Liver (tissue), 9 donors: Measurements from ENCODE around the gene ADAMTS14. TPM values are rescaled to one million over a fixed set of nuclear protein-coding genes. Genes with fewer than 3 reads are reported as not detected.

Experiments used
- DNase-seq: peaks from one replicate; pipeline ENCODE4 v3.0.0-alpha.2; 2017; ENCODE audit warnings: low spot score
- H3K27ac ChIP-seq, 2 donors: one replicate each; pipeline ENCODE4 v1.7.0; 2013; ENCODE audit warnings: inconsistent platforms in 2 of 2, low read length in 2 of 2, control low read depth in 1 of 2, low read depth in 1 of 2, mild to moderate bottlenecking in 1 of 2
- H3K27me3 ChIP-seq, 4 donors: one replicate each; pipeline versions ENCODE4 v1.6.1 to v1.7.0; 2013; ENCODE audit warnings: low read length in 3 of 4, inconsistent platforms in 1 of 4, mild to moderate bottlenecking in 1 of 4, moderate library complexity in 1 of 4; ENCODE audit not compliant: control insufficient read depth in 4 of 4, insufficient read depth in 4 of 4
- H3K36me3 ChIP-seq, 4 donors: one replicate each; pipeline versions ENCODE4 v1.6.1 to v1.7.0; 2013; ENCODE audit warnings: low read length in 3 of 4, mild to moderate bottlenecking in 3 of 4, low read depth in 1 of 4, moderate library complexity in 1 of 4; ENCODE audit not compliant: control insufficient read depth in 4 of 4, insufficient read depth in 3 of 4
- H3K4me1 ChIP-seq, 4 donors: one replicate each; pipeline versions ENCODE4 v1.6.1 to v1.7.0; 2013; ENCODE audit warnings: low read length in 3 of 4, mild to moderate bottlenecking in 3 of 4, moderate library complexity in 1 of 4; ENCODE audit not compliant: control insufficient read depth in 4 of 4, insufficient read depth in 4 of 4
- H3K4me3 ChIP-seq, 3 donors: one replicate each; pipeline versions ENCODE4 v1.6.1 to v1.7.0; 2013; ENCODE audit warnings: low read length in 3 of 3, control low read depth in 1 of 3, low read depth in 1 of 3, mild to moderate bottlenecking in 1 of 3
- H3K9ac ChIP-seq, 2 donors: one replicate each; pipeline ENCODE4 v1.7.0; 2013; ENCODE audit warnings: low read length in 2 of 2, mild to moderate bottlenecking in 2 of 2, moderate library complexity in 2 of 2, control low read depth in 1 of 2, low read depth in 1 of 2
- H3K9me3 ChIP-seq, 4 donors: one replicate each; pipeline versions ENCODE4 v1.6.1 to v1.7.0; 2013; ENCODE audit warnings: low read length in 3 of 4; ENCODE audit not compliant: control insufficient read depth in 4 of 4
- CTCF ChIP-seq: fragments of 150-350 bp; IDR thresholded peaks from 2 replicates; pipeline ENCODE4 v1.5.1; 2017; ENCODE audit warnings: improper control_type of control experiment, low read depth, low read length; ENCODE audit not compliant: missing input control
- EGR1 ChIP-seq, 2 donors: IDR thresholded peaks; 2 replicates each; pipeline ENCODE4 v1.6.1; 2016 to 2018; ENCODE audit warnings: antibody characterized with exemption in 2 of 2, low read depth in 2 of 2
- FOXA1 ChIP-seq: IDR thresholded peaks from 2 replicates; pipeline ENCODE4 v1.6.1; 2016; ENCODE audit warnings: antibody characterized with exemption
- FOXA2 ChIP-seq: IDR thresholded peaks from 2 replicates; pipeline ENCODE4 v1.6.1; 2016; ENCODE audit warnings: antibody characterized with exemption
- GABPA ChIP-seq, 2 donors: IDR thresholded peaks in 1 of 2; conservative IDR thresholded peaks in 1 of 2; 2 replicates each; pipeline ENCODE4 v1.6.1; 2016; ENCODE audit warnings: antibody characterized with exemption in 2 of 2, mild to moderate bottlenecking in 1 of 2, moderate library complexity in 1 of 2
- HNF4A ChIP-seq, 2 donors: conservative IDR thresholded peaks; 2 replicates each; pipeline ENCODE4 v1.6.1; 2016; ENCODE audit warnings: antibody characterized with exemption in 2 of 2, mild to moderate bottlenecking in 2 of 2
- HNF4G ChIP-seq: IDR thresholded peaks from 2 replicates; pipeline ENCODE4 v1.6.1; 2016; ENCODE audit warnings: antibody characterized with exemption
- JUND ChIP-seq, 2 donors: IDR thresholded peaks; 2 replicates each; pipeline ENCODE4 v1.6.1; 2016; ENCODE audit warnings: antibody characterized with exemption in 2 of 2
- MAX ChIP-seq: IDR thresholded peaks from 2 replicates; pipeline ENCODE4 v1.6.1; 2016; ENCODE audit warnings: antibody characterized with exemption
- NR2F2 ChIP-seq: IDR thresholded peaks from 2 replicates; pipeline ENCODE4 v1.6.1; 2016; ENCODE audit warnings: antibody characterized with exemption
- RAD21 ChIP-seq, 2 donors: IDR thresholded peaks; 2 replicates each; pipeline ENCODE4 v1.6.1; 2016; ENCODE audit warnings: antibody characterized with exemption in 2 of 2, mild to moderate bottlenecking in 2 of 2
- RXRA ChIP-seq, 2 donors: IDR thresholded peaks; 2 replicates each; pipeline ENCODE4 v1.6.1; 2017 to 2018; ENCODE audit warnings: antibody characterized with exemption in 2 of 2, mild to moderate bottlenecking in 1 of 2
- SP1 ChIP-seq: IDR thresholded peaks from 2 replicates; pipeline ENCODE4 v1.6.1; 2018; ENCODE audit warnings: antibody characterized with exemption, mild to moderate bottlenecking
- TAF1 ChIP-seq: conservative IDR thresholded peaks from 2 replicates; pipeline ENCODE4 v1.6.1; 2016; ENCODE audit warnings: antibody characterized with exemption, mild to moderate bottlenecking
- YY1 ChIP-seq: IDR thresholded peaks from 2 replicates; pipeline ENCODE4 v1.6.1; 2016; ENCODE audit warnings: antibody characterized with exemption, mild to moderate bottlenecking
- ZBTB33 ChIP-seq: IDR thresholded peaks from 2 replicates; pipeline ENCODE4 v1.6.1; 2016; ENCODE audit warnings: antibody characterized with exemption
- WGBS: extraction: QIAGEN DNeasy Blood & Tissue Kit; methylation state at CpG from one replicate; pipeline ENCODE4 v1.1.7; 2013; 5-methylcytosine and 5-hydroxymethylcytosine counted together
- polyA plus RNA-seq, 2 donors: library from polyadenylated mRNA; stranded (reverse) in 1 of 2; unstranded in 1 of 2; fragments of 200-250 nt in 1 of 2; fragments of >200 nt in 1 of 2; fragmentation: Nextera tagmentation in 1 of 2; extraction: Ambion mirVana in 1 of 2; gene quantifications; one replicate each; pipeline versions ENCODE4 v1.2.1 to v1.2.3, GENCODE V29; 2013 to 2015
- total RNA-seq, 2 donors: library from RNA; depleted of rRNA; stranded (reverse); fragments of >200 nt; gene quantifications; one replicate each; pipeline ENCODE4 v1.2.3, GENCODE V29; 2014
- donor health status: healthy.
- donor health status: healthy.
- donor health status: healthy.
- donor health status: healthy.
- donor health status: healthy.

Gene ADAMTS14
- total and polyA plus RNA-seq, 4 donors, result 0.09 to 0.33 (median 0.13) TPM

GRCh38 chr10:70674560-70675495 lies 2.5 kb downstream of the ADAMTS14 start:
- H3K27me3 ChIP-seq, result peaks cover 0 to 3% (median 2%) of the 10 kb centered on the region in 4 donors
- H3K27ac ChIP-seq, result no peak overlapping the region
- WGBS, result 86% methylated on average over 24 of the region's 24 CpGs
- H3K4me1 ChIP-seq, result peaks cover 3 to 11% (median 6%) of the 10 kb centered on the region in 4 donors
- TF ChIP-seq HNF4A (conservative IDR thresholded peaks at IDR 0.05), result no peak
- TF ChIP-seq YY1, result no peak
- no peak for TF ChIP-seq TAF1
- no peak for TF ChIP-seq ZBTB33
- no peak for TF ChIP-seq NR2F2
- TF ChIP-seq HNF4G, result no peak
- no peak for TF ChIP-seq CTCF
- no peak for TF ChIP-seq MAX
- no peak for TF ChIP-seq GABPA (IDR thresholded peaks at IDR 0.05 in 1 of 2, conservative IDR thresholded peaks at IDR 0.05 in 1 of 2)
- no peak for TF ChIP-seq FOXA1
- TF ChIP-seq FOXA2, result no peak
- no peaks in the 10 kb centered on the region for H3K36me3 ChIP-seq
- no peak overlapping the region for H3K4me3 ChIP-seq
- no peak for DNase-seq
- no peak overlapping the region for H3K9ac ChIP-seq
- H3K9me3 ChIP-seq, result no peaks in the 10 kb centered on the region

GRCh38 chr10:70675496-70676161 lies 3.3 kb downstream of the ADAMTS14 start:
- peaks cover 0 to 3% (median 2%) of the 10 kb centered on the region in 4 donors for H3K27me3 ChIP-seq
- no peak for DNase-seq
- no peak overlapping the region for H3K27ac ChIP-seq
- H3K36me3 ChIP-seq, result no peaks in the 10 kb centered on the region
- no peaks in the 10 kb centered on the region for H3K9me3 ChIP-seq
- WGBS, result 68% methylated on average over 14 of the region's 14 CpGs
- peaks cover 3 to 11% (median 6%) of the 10 kb centered on the region in 4 donors for H3K4me1 ChIP-seq
- H3K4me3 ChIP-seq, result no peak overlapping the region
- no peak for TF ChIP-seq TAF1
- TF ChIP-seq CTCF, result no peak
- no peak for TF ChIP-seq JUND (IDR thresholded peaks at IDR 0.05)
- no peak for TF ChIP-seq RAD21 (IDR thresholded peaks at IDR 0.05)
- TF ChIP-seq EGR1 (IDR thresholded peaks at IDR 0.05; ENCODE audit: low read depth in 2 of 2), result no peak
- no peak for TF ChIP-seq GABPA (IDR thresholded peaks at IDR 0.05 in 1 of 2, conservative IDR thresholded peaks at IDR 0.05 in 1 of 2)
- TF ChIP-seq RXRA (IDR thresholded peaks at IDR 0.05), result no peak
- TF ChIP-seq SP1, result no peak
- TF ChIP-seq ZBTB33, result no peak
- H3K9ac ChIP-seq, result no peak overlapping the region
